MG63 (cell line): ENCODE results near the gene DPM3. TPM values are rescaled to one million over a fixed set of nuclear protein-coding genes. Genes with fewer than 3 reads are reported as not detected.
A peak's percentile ranks its signal among the peaks of the same experiment; 100 is the strongest.

Source experiments
- DNase-seq: peaks from one replicate; pipeline ENCODE4 v3.0.0-alpha.2; 2020
- H3K27me3 ChIP-seq: fragments of 250-450 bp; sonication (Bioruptor Pico); 2 replicates; pipeline ENCODE4 v1.5.1; 2020; ENCODE audit warnings: mild to moderate bottlenecking, moderate library complexity
- H3K36me3 ChIP-seq: fragments of 250-450 bp; sonication (Bioruptor Pico); 2 replicates; pipeline ENCODE4 v1.5.1; 2020; ENCODE audit warnings: mild to moderate bottlenecking, moderate library complexity
- H3K4me3 ChIP-seq: fragments of 250-450 bp; sonication (Bioruptor Pico); 2 replicates; pipeline ENCODE4 v1.5.1; 2020; ENCODE audit warnings: mild to moderate bottlenecking, moderate library complexity
- H3K9me3 ChIP-seq: fragments of 250-450 bp; sonication (Bioruptor Pico); 2 replicates; pipeline ENCODE4 v1.5.1; 2020; ENCODE audit warnings: mild to moderate bottlenecking, moderate library complexity
- total RNA-seq: library from RNA; depleted of rRNA; stranded (reverse); fragments of >200 nt; shearing (Covaris generic); gene quantifications from 2 replicates; pipeline ENCODE4 v1.2.3, GENCODE V29; 2014; ENCODE audit warnings: low replicate concordance; rRNA removed

Gene DPM3
- total RNA-seq, 1 experiment from 2014 or later, result 48.9 TPM

DNA sequence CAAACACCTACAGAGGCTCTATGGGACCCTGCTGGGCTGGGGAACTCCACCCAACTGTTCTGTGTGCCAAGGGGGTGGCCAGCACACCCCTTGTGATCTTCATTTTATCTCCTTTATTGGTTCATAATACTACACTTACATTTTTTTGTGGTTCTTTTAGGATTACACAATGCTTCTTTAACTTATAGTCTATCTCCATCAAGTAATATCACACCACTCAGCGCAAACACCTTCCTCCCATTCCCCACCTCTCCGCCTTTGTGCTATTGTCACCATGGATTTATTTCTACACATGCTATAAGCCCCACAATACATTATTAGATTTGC, 45.7 kb downstream of the DPM3 start:
- no peaks in the 10 kb centered on the region for H3K9me3 ChIP-seq
- H3K36me3 ChIP-seq, result no peaks in the 10 kb centered on the region
- H3K27me3 ChIP-seq, result peaks cover 14% of the 10 kb centered on the region
- DNase-seq, result no peak
- H3K4me3 ChIP-seq, result no peak overlapping the region

DNA sequence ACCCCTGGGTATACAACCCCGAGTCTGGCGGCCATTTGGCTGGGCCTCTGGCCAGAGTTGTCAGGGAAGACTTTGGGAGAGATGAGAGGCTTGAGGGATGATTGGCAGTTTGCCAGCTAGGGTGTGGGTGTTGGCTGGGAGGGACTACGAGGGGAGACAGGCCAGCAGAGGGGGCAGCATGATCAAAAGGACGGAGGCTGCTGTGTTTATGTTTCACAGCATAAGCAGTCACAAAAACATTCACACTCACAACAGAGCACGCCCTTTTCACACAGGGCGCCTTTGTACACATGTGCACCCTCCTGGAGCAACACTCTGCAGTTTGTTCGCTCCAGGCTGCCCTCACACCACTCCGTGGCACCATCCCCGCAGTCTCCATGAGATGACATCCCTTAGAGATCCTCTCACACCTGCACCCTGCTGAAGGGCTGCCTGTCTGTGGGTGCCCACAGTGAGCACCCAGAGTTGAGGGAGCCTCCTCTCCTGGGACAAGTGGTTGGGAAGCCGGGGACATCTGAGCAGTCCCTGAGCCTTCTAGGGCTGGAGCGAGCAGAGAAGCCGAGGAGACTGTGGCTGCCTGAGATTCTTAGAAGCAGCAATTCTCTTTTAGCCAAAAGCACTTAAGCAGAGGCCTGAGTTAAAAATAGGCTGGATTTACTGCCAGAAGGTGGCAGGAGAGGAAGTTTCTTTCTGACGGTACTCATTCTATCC, 46.3 kb downstream of the DPM3 start:
- no peaks in the 10 kb centered on the region for H3K9me3 ChIP-seq
- no peak overlapping the region for H3K4me3 ChIP-seq
- H3K27me3 ChIP-seq, result peaks cover 14% of the 10 kb centered on the region
- DNase-seq, result no peak
- H3K36me3 ChIP-seq, result no peaks in the 10 kb centered on the region

DNA sequence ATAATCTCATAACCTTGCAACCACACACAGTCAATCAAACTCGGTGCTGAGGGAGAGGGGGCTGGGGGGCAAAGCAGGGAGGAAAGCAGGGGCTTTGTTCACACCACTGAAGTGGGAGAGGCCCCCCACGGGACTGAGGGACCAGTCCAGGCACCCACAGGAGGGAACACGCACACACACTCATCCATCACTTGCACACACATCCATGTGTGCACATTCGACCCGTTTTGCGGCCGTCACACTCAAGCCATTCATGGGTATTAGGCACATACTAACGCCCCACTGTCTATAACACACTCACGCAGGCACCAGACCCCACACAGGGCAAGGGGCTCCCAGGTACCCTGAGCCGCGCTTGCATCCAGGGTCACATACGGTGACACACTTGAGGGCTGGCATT, 47.7 kb downstream of the DPM3 start:
- Histone ChIP-seq H3K36me3 (no peaks in the 10 kb centered on the region), H3K27me3 (peaks cover 14% of the 10 kb centered on the region), H3K9me3 (no peaks in the 10 kb centered on the region), H3K4me3 (no peak overlapping the region)
- no peak for DNase-seq

DNA sequence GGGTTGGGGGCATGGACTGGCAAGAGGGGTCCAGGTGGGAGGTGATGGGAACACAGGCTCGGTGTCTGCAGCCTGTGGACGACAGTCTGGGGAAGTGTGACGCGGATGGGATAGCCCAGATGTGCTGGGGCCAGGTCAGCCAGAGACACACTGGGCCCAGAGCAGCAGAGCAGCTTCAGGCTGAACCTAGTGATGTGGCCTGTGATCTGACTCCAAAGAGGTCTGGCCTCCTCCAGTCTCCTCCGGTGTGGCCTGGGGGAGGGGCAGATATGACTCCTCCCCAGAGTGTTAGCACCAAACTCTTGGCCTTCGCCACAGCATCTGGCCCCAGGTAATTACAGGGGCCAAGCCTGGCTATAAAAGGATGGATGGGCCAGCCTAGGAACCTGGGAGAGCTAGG, 48.2 kb downstream of the DPM3 start:
- Histone ChIP-seq H3K4me3 (no peak overlapping the region), H3K36me3 (no peaks in the 10 kb centered on the region), H3K9me3 (no peaks in the 10 kb centered on the region), H3K27me3 (peaks cover 14% of the 10 kb centered on the region)
- no peak for DNase-seq

DNA sequence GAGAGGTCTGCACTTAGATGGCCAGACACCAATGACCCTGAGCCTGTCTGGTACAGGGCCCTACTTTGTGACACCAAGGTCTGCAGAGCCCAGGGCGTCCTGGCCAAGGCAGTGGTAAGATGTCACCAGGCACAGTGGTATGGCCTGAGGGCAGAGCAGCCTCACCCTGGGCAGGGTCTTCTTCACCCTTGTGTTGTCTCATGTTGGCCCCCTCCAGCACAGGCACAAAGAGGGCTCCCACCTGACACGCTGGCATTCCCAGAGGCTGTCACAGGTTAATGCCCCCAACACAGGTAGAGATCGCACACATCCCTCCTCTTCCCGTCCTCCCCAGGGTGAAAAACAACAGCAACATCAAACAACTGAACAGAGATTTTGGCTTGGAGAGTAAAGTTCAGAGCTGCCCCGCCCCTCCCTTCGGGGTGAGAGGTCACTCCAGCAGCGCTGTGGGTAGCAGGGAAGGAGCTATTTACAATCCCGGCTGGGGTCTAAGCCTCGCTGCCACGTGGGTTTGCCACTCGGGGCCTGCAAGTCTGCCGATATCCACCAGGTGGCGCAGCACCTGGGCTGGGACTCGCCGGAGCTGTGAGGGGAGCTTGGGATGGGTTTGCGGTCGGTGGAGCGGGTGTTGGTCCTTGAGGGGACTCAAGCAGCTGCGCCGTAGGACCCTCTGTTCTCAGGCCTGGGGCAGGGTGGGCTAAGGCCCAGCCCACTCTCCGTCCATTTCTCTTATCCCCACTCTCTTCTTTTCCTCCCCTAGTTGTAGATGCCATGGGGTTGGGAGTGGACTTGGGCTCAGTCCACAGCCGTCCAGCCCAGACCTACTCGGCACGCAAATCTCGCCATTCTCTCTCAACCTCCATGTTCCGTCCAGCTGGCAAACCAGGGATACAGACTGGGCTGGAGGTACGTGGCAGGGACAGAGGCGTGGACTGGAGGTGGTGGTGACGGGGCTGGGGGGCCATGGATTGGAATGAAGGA, 49.0 kb downstream of the DPM3 start:
- Histone ChIP-seq H3K27me3 (peaks cover 12% of the 10 kb centered on the region), H3K36me3 (no peaks in the 10 kb centered on the region), H3K4me3 (no peak overlapping the region), H3K9me3 (no peaks in the 10 kb centered on the region)
- DNase-seq, result peak; percentile 77

Other genes with a start within 250 kb of the DPM3 start
- gene PMVK, start 203.8 kb downstream of the DPM3 start, total RNA-seq, result 68.7 and 77.6 TPM in 2 replicates
- 6.9 and 16.0 TPM in 2 replicates for gene PBXIP1, start 184.4 kb downstream of the DPM3 start, total RNA-seq
- gene PYGO2, start 178.7 kb downstream of the DPM3 start, total RNA-seq, result 10.3 and 16.2 TPM in 2 replicates
- 140 and 175 TPM in 2 replicates for gene SHC1, start 169.8 kb downstream of the DPM3 start, total RNA-seq
- 124 and 222 TPM in 2 replicates for gene CKS1B, start 165.8 kb downstream of the DPM3 start, total RNA-seq
- 39.6 and 49.6 TPM in 2 replicates for gene FLAD1, start 157.2 kb downstream of the DPM3 start, total RNA-seq
- gene LENEP, start 146.9 kb downstream of the DPM3 start, total RNA-seq, result not detected in 2 replicates
- 25.7 and 60.5 TPM in 2 replicates for gene ZBTB7B, start 137.7 kb downstream of the DPM3 start, total RNA-seq
- not detected in 2 replicates for gene DCST2, start 106.8 kb downstream of the DPM3 start, total RNA-seq
- gene DCST1, start 106.7 kb downstream of the DPM3 start, total RNA-seq, result not detected in 2 replicates
- gene ADAM15, start 89.2 kb downstream of the DPM3 start, total RNA-seq, result 189 and 285 TPM in 2 replicates
- 12.0 and 13.0 TPM in 2 replicates for gene EFNA4, start 76.8 kb downstream of the DPM3 start, total RNA-seq
- 0.64 and 3.0 TPM in 2 replicates for gene EFNA3, start 61.7 kb downstream of the DPM3 start, total RNA-seq
- gene EFNA1, start 12.7 kb downstream of the DPM3 start, total RNA-seq, result 0.37 and 4.1 TPM in 2 replicates
- gene SLC50A1, start 4.7 kb downstream of the DPM3 start, total RNA-seq, result 25.9 and 56.9 TPM in 2 replicates
- 220 and 236 TPM in 2 replicates for gene KRTCAP2, start 32.8 kb upstream of the DPM3 start, total RNA-seq
- gene TRIM46, start 33.3 kb upstream of the DPM3 start, total RNA-seq, result not detected in 2 replicates
- gene THBS3, start 67.4 kb upstream of the DPM3 start, total RNA-seq, result 9.1 and 11.0 TPM in 2 replicates
- 97.2 and 100 TPM in 2 replicates for gene MTX1, start 68.2 kb upstream of the DPM3 start, total RNA-seq
- gene ENTREP3, start 115.0 kb upstream of the DPM3 start, total RNA-seq, result 7.7 and 9.2 TPM in 2 replicates
- 116 TPM in 2 replicates for gene SCAMP3, start 121.8 kb upstream of the DPM3 start, total RNA-seq
- 21.8 and 28.3 TPM in 2 replicates for gene CLK2, start 133.0 kb upstream of the DPM3 start, total RNA-seq
- 0.10 and 1.2 TPM in 2 replicates for gene HCN3, start 136.9 kb upstream of the DPM3 start, total RNA-seq
- not detected in 2 replicates for gene PKLR, start 160.9 kb upstream of the DPM3 start, total RNA-seq
- gene FDPS, start 168.3 kb upstream of the DPM3 start, total RNA-seq, result 267 and 286 TPM in 2 replicates
- 22.9 and 27.0 TPM in 2 replicates for gene RUSC1, start 180.4 kb upstream of the DPM3 start, total RNA-seq